Activated CD4-positive, CD25-positive, alpha-beta regulatory T cell treated with anti-CD3 and anti-CD28 coated beads, Interleukin-2, amount 50 U/mL, for 72 hours (primary cell): ENCODE results near the gene THRSP.
"Not testable (repeated sequence)": the region's sequence is repeated elsewhere in the genome, so short reads cannot be mapped to it uniquely, and the experiment has no call there.

Experiments
- DNase-seq: peaks from one replicate; pipeline ENCODE4 v3.0.0; 2021

The THRSP gene

GRCh38 chr11:78039919-78040671 is 23.6 kb upstream of the THRSP start:
- peak; percentile 54 for DNase-seq

- no peak for DNase-seq
These were observed 22.8 kb upstream of the THRSP start for GRCh38 chr11:78040691-78041379.

- DNase-seq: not testable (repeated sequence)
These were observed 22.3 kb upstream of the THRSP start for GRCh38 chr11:78041380-78041719.

GRCh38 chr11:78041843-78042440 is 21.7 kb upstream of the THRSP start:
- DNase-seq: no peak

- no peak for DNase-seq
These were observed 19.0 kb upstream of the THRSP start for GRCh38 chr11:78044706-78045105.

- peak; percentile 87 for DNase-seq
These were observed 17.7 kb upstream of the THRSP start for GRCh38 chr11:78045851-78046485.

GRCh38 chr11:78046486-78046854 is 17.2 kb upstream of the THRSP start:
- no peak for DNase-seq

- DNase-seq: no peak
These were observed 15.1 kb upstream of the THRSP start for GRCh38 chr11:78048561-78048960.

GRCh38 chr11:78049348-78049747 is 14.3 kb upstream of the THRSP start:
- no peak for DNase-seq

- DNase-seq: no peak
These were observed 12.5 kb upstream of the THRSP start for GRCh38 chr11:78050964-78051831.

- DNase-seq: no peak
These were observed 8.7 kb upstream of the THRSP start for GRCh38 chr11:78054971-78055370.

GRCh38 chr11:78056093-78056492 is 7.6 kb upstream of the THRSP start:
- no peak for DNase-seq

- DNase-seq: no peak
These were observed 6.1 kb upstream of the THRSP start for GRCh38 chr11:78057462-78058055.

- DNase-seq: not testable (repeated sequence)
These were observed 3.8 kb upstream of the THRSP start for GRCh38 chr11:78059749-78060328.

- DNase-seq: no peak
These were observed 3.1 kb upstream of the THRSP start for GRCh38 chr11:78060533-78060932.

GRCh38 chr11:78061088-78061920 is 2.4 kb upstream of the THRSP start:
- DNase-seq: no peak

GRCh38 chr11:78061921-78062311 is 1.7 kb upstream of the THRSP start:
- no peak for DNase-seq

GRCh38 chr11:78062671-78063070 is 990 bp upstream of the THRSP start:
- no peak for DNase-seq

- DNase-seq: no peak
These were observed 1.5 kb downstream of the THRSP start for GRCh38 chr11:78065203-78065602.

GRCh38 chr11:78066471-78066870 is 2.8 kb downstream of the THRSP start:
- no peak for DNase-seq

GRCh38 chr11:78067704-78068103 is 4.0 kb downstream of the THRSP start:
- no peak for DNase-seq
